ENCODE results near the gene SCUBE1. TPM values are rescaled to one million over a fixed set of nuclear protein-coding genes. Genes with fewer than 3 reads are reported as not detected.

Gene SCUBE1
- total and polyA plus RNA-seq, 10 of the 15 experiments (the other 5 are each of a cell fraction or from before 2014, with no cell fraction given) = not detected

DNA sequence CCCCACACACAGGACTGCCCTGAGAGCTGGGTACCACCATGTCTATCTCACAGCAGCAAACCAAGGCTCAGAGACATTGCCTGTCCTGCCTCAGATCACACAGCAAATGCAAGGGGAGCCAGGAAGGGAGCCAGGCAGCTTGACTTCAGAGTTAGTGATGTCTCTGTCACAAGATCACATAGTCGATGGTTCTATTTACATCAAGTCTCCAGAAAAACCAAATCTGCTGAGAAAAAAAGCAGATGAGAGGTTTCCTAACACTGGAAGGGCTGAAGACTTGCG, 16.1 kb downstream of the SCUBE1 start:
- H3K9ac ChIP-seq (ENCODE audit: control insufficient read depth, insufficient read depth, low read length) = no peak overlapping the region
- peaks cover 2% of the 10 kb centered on the region in 2 experiments; a peak in 2 of 4 replicates for H3K27me3 ChIP-seq (replicated peaks in 1 of 2; ENCODE audit: control insufficient read depth in 2 of 2, insufficient read depth in 2 of 2, low read length in 1 of 2)
- TF ChIP-seq KDM1A (IDR thresholded peaks at IDR 0.05; ENCODE audit: borderline replicate concordance) = no peak
- TF ChIP-seq EGR1 (IDR thresholded peaks at IDR 0.05; ENCODE audit: borderline replicate concordance in 1 of 2, low read depth in 2 of 2, low read length in 2 of 2) = no peak
- TF ChIP-seq E4F1 (IDR thresholded peaks at IDR 0.05; ENCODE audit: borderline replicate concordance, partially characterized antibody) = no peak
- TF ChIP-seq BRCA1 (IDR thresholded peaks at IDR 0.05; ENCODE audit: low read depth, low read length) = no peak
- no peak for TF ChIP-seq SUPT20H (IDR thresholded peaks at IDR 0.05; ENCODE audit: borderline replicate concordance, control insufficient read depth, low read depth, low read length)
- TF ChIP-seq, protein P1, sequence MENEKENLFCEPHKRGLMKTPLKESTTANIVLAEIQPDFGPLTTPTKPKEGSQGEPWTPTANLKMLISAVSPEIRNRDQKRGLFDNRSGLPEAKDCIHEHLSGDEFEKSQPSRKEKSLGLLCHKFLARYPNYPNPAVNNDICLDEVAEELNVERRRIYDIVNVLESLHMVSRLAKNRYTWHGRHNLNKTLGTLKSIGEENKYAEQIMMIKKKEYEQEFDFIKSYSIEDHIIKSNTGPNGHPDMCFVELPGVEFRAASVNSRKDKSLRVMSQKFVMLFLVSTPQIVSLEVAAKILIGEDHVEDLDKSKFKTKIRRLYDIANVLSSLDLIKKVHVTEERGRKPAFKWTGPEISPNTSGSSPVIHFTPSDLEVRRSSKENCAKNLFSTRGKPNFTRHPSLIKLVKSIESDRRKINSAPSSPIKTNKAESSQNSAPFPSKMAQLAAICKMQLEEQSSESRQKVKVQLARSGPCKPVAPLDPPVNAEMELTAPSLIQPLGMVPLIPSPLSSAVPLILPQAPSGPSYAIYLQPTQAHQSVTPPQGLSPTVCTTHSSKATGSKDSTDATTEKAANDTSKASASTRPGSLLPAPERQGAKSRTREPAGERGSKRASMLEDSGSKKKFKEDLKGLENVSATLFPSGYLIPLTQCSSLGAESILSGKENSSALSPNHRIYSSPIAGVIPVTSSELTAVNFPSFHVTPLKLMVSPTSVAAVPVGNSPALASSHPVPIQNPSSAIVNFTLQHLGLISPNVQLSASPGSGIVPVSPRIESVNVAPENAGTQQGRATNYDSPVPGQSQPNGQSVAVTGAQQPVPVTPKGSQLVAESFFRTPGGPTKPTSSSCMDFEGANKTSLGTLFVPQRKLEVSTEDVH (IDR thresholded peaks at IDR 0.05; ENCODE audit: low read depth, partially characterized antibody) = no peak
- TF ChIP-seq IRF3 (IDR thresholded peaks at IDR 0.05) = no peak
- TF ChIP-seq GABPA (IDR thresholded peaks at IDR 0.05; ENCODE audit: low read depth) = no peak
- TF ChIP-seq MEF2B (IDR thresholded peaks at IDR 0.05; ENCODE audit: partially characterized antibody, poor library complexity, severe bottlenecking) = no peak
- no peak for TF ChIP-seq EED (IDR thresholded peaks at IDR 0.05; ENCODE audit: low read depth)
- no peak for TF ChIP-seq RAD51 (IDR thresholded peaks at IDR 0.05)
- TF ChIP-seq TAF1 (IDR thresholded peaks at IDR 0.05; ENCODE audit: borderline replicate concordance, low read depth, low read length) = no peak
- no peak for TF ChIP-seq CTCF (IDR thresholded peaks at IDR 0.05 in 2 of 3, conservative IDR thresholded peaks at IDR 0.05 in 1 of 3; ENCODE audit: control insufficient read depth in 2 of 3, extremely low read depth in 1 of 3, insufficient read depth in 1 of 3, low read depth in 3 of 3, low read length in 3 of 3)
- TF ChIP-seq SMAD5 (IDR thresholded peaks at IDR 0.05; ENCODE audit: low read depth) = no peak
- BruUV-seq (replicated peaks) = no TSS peak
- H3K4me2 ChIP-seq (ENCODE audit: control insufficient read depth, insufficient read depth) = no peak overlapping the region
- RAD21 ChIA-PET (ENCODE audit: unreplicated experiment) = no interaction called here
- CTCF ChIA-PET = no interaction called here
- no peaks in the 10 kb centered on the region for H3K4me1 ChIP-seq (ENCODE audit: control insufficient read depth, insufficient read depth, low read length)
- DNase-seq (ENCODE audit: low read depth, low spot score) = no peak
- no peak for ATAC-seq
- SMC1A ChIA-PET (ENCODE audit: uncharacterized antibody, unreplicated experiment) = no interaction called here
- in situ Hi-C loops (cut with MboI) (no loop called here), intact Hi-C loops (cut with micrococcal nuclease; ENCODE audit: unreplicated experiment) (no loop called here)
- H3K4me3 ChIP-seq = no peak overlapping the region
- no peak overlapping the region for H2AFZ ChIP-seq (ENCODE audit: control insufficient read depth, low read depth, low read length)
- POLR2A ChIA-PET = no interaction called here
- FAIRE-seq = no peak
- no peaks in the 10 kb centered on the region for H3K9me3 ChIP-seq (replicated peaks; ENCODE audit: control insufficient read depth, insufficient read depth, low read length)
- no peaks in the 10 kb centered on the region for H4K20me1 ChIP-seq (ENCODE audit: control insufficient read depth, insufficient read depth)
- H3K36me3 ChIP-seq (ENCODE audit: control insufficient read depth in 2 of 2, insufficient read depth in 2 of 2, low read length in 1 of 2) = no peaks in the 10 kb centered on the region
- H3K79me2 ChIP-seq (ENCODE audit: control insufficient read depth, insufficient read depth, low read length) = no peaks in the 10 kb centered on the region
- H3K27ac ChIP-seq (ENCODE audit: control insufficient read depth, insufficient read depth) = no peak overlapping the region
- 13% methylated on average over 2 of the region's 2 CpGs for WGBS (ENCODE audit: insufficient coverage, insufficient replicate concordance, low lambda C conversion rate, missing lambda C conversion rate)

All from GM12878 (cell line).